GM12878 (cell line): ENCODE data around the gene MMP3.

Experiments
- BHLHE40 ChIP-seq, 2 experiments: fragments of 450-650 bp in 1 of 2; IDR thresholded peaks; 2 replicates each; pipeline ENCODE4 v1.6.1; 2011 to 2017; ENCODE audit warnings: low read depth in 2 of 2, borderline replicate concordance in 1 of 2, improper control_type of control experiment in 1 of 2, low read length in 1 of 2, mild to moderate bottlenecking in 1 of 2
- CTCF ChIP-seq, 3 experiments: IDR thresholded peaks in 2 of 3; conservative IDR thresholded peaks in 1 of 3; 2 replicates each; pipeline ENCODE4 v1.5.1; 2011; ENCODE audit warnings: low read depth in 3 of 3, low read length in 3 of 3, mild to moderate bottlenecking in 3 of 3, control low read depth in 2 of 3, moderate library complexity in 2 of 3, inconsistent platforms in 1 of 3, mixed read lengths in 1 of 3; ENCODE audit not compliant: control insufficient read depth in 2 of 3, insufficient read depth in 1 of 3; ENCODE audit errors: extremely low read depth in 1 of 3
- EZH2 ChIP-seq: IDR thresholded peaks from 2 replicates; pipeline ENCODE4 v1.6.1; 2012; ENCODE audit warnings: low read depth, mild to moderate bottlenecking, control low read depth, inconsistent platforms, low read length, borderline replicate concordance; ENCODE audit not compliant: control insufficient read depth
- IKZF2 ChIP-seq, 2 experiments: fragments of 450-650 bp; IDR thresholded peaks; 2 replicates each; pipeline ENCODE4 v1.6.1; 2017; ENCODE audit warnings: mild to moderate bottlenecking in 2 of 2, moderate library complexity in 2 of 2
- MAX ChIP-seq: IDR thresholded peaks from 2 replicates; pipeline ENCODE4 v1.6.1; 2012; ENCODE audit warnings: low read depth, low read length, improper control_type of control experiment
- NRF1 ChIP-seq: conservative IDR thresholded peaks from 2 replicates; pipeline ENCODE4 v1.6.1; 2011; ENCODE audit warnings: mild to moderate bottlenecking, low read depth, low read length, improper control_type of control experiment
- RCOR1 ChIP-seq: conservative IDR thresholded peaks from 2 replicates; pipeline ENCODE4 v1.6.1; 2012; ENCODE audit warnings: low read depth, low read length, improper control_type of control experiment
- USF1 ChIP-seq: IDR thresholded peaks from 2 replicates; pipeline ENCODE4 v1.6.1; 2011; ENCODE audit warnings: borderline replicate concordance, low read depth, mild to moderate bottlenecking, moderate library complexity, mixed read lengths, low read length; ENCODE audit not compliant: insufficient read depth; ENCODE audit errors: extremely low read length

- TF ChIP-seq USF1 (no peak), IKZF2 (IDR thresholded peaks at IDR 0.05) (no peak), NRF1 (no peak), BHLHE40 (IDR thresholded peaks at IDR 0.05; ENCODE audit: borderline replicate concordance in 1 of 2, low read depth in 2 of 2, low read length in 1 of 2) (no peak), RCOR1 (no peak), EZH2 (no peak), CTCF (IDR thresholded peaks at IDR 0.05 in 2 of 3, conservative IDR thresholded peaks at IDR 0.05 in 1 of 3; ENCODE audit: control insufficient read depth in 2 of 3, extremely low read depth in 1 of 3, insufficient read depth in 1 of 3, low read depth in 3 of 3, low read length in 3 of 3) (no peak), MAX (no peak)
Observed at GRCh38 chr11:102842930-102843329, 479 bp downstream of the MMP3 start.
